ENCODE results near the gene KCNT2. TPM values are rescaled to one million over a fixed set of nuclear protein-coding genes. Genes with fewer than 3 reads are reported as not detected.

The KCNT2 gene
- total RNA-seq, 1 donor from 2014 or later: 26.2 TPM

- TF ChIP-seq, protein P1, sequence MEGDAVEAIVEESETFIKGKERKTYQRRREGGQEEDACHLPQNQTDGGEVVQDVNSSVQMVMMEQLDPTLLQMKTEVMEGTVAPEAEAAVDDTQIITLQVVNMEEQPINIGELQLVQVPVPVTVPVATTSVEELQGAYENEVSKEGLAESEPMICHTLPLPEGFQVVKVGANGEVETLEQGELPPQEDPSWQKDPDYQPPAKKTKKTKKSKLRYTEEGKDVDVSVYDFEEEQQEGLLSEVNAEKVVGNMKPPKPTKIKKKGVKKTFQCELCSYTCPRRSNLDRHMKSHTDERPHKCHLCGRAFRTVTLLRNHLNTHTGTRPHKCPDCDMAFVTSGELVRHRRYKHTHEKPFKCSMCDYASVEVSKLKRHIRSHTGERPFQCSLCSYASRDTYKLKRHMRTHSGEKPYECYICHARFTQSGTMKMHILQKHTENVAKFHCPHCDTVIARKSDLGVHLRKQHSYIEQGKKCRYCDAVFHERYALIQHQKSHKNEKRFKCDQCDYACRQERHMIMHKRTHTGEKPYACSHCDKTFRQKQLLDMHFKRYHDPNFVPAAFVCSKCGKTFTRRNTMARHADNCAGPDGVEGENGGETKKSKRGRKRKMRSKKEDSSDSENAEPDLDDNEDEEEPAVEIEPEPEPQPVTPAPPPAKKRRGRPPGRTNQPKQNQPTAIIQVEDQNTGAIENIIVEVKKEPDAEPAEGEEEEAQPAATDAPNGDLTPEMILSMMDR (IDR thresholded peaks at IDR 0.05): no peak
These were observed 300.1 kb downstream of the KCNT2 start for GRCh38 chr1:196308176-196308575.

DNA sequence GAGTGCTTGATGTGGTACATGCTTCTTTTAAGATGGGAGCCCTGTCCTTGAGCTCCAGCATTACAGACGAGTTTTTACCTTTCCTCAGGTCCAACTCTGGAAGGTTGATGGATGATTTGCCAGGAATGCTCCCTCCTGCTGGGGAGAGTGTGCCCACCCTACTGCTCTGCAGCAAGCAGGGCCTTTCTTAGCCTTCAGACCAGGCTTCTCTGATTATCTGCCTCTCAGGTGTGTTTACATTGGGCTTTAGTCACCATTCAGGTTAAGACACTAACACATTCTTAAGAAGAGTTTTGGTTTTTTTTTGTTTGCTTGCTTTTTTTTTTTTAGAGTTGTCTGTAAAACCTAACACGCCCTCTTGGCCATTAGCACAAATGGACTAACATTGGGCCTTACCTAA lies 301.8 kb downstream of the KCNT2 start:
- Mint-ChIP-seq H3K27me3 (ENCODE audit: unreplicated experiment) (no peaks in the 10 kb centered on the region), H3K4me1 (ENCODE audit: unreplicated experiment) (peaks cover 62% of the 10 kb centered on the region), H3K4me3 (ENCODE audit: unreplicated experiment) (no peak overlapping the region), H3K27ac (ENCODE audit: unreplicated experiment) (peak overlapping the region; percentile 93), H3K9me3 (ENCODE audit: unreplicated experiment) (peaks cover 7% of the 10 kb centered on the region), H3K36me3 (ENCODE audit: unreplicated experiment) (peaks cover 15% of the 10 kb centered on the region)
- no peak for DNase-seq (ENCODE audit: extremely low spot score, unreplicated experiment)
- TF ChIP-seq, protein P1 (IDR thresholded peaks at IDR 0.05): no peak

More at GRCh38 chr1:196308176-196308575, 300.1 kb downstream of the KCNT2 start:
- H3K36me3 Mint-ChIP-seq (ENCODE audit: unreplicated experiment): peaks cover 27% of the 10 kb centered on the region
- peak overlapping the region; percentile 72 for H3K27ac Mint-ChIP-seq (ENCODE audit: unreplicated experiment)
- no peak for DNase-seq (ENCODE audit: extremely low spot score, unreplicated experiment)
- peaks cover 48% of the 10 kb centered on the region for H3K4me1 Mint-ChIP-seq (ENCODE audit: unreplicated experiment)
- H3K4me3 Mint-ChIP-seq (ENCODE audit: unreplicated experiment): no peak overlapping the region
- no peaks in the 10 kb centered on the region for H3K27me3 Mint-ChIP-seq (ENCODE audit: unreplicated experiment)
- peaks cover 7% of the 10 kb centered on the region for H3K9me3 Mint-ChIP-seq (ENCODE audit: unreplicated experiment)

GRCh38 chr1:196305216-196305615 lies 303.0 kb downstream of the KCNT2 start:
- H3K36me3 Mint-ChIP-seq (ENCODE audit: unreplicated experiment): peaks cover 21% of the 10 kb centered on the region
- peak overlapping the region; percentile 68 for H3K4me3 Mint-ChIP-seq (ENCODE audit: unreplicated experiment)
- H3K27ac Mint-ChIP-seq (ENCODE audit: unreplicated experiment): peak overlapping the region; percentile 93
- DNase-seq (ENCODE audit: extremely low spot score, unreplicated experiment): no peak
- TF ChIP-seq, protein P1 (IDR thresholded peaks at IDR 0.05): no peak
- H3K9me3 Mint-ChIP-seq (ENCODE audit: unreplicated experiment): peaks cover 7% of the 10 kb centered on the region
- H3K4me1 Mint-ChIP-seq (ENCODE audit: unreplicated experiment): peaks cover 74% of the 10 kb centered on the region
- H3K27me3 Mint-ChIP-seq (ENCODE audit: unreplicated experiment): no peaks in the 10 kb centered on the region

- H3K27me3 Mint-ChIP-seq (ENCODE audit: unreplicated experiment): no peaks in the 10 kb centered on the region
- H3K4me3 Mint-ChIP-seq (ENCODE audit: unreplicated experiment): peak overlapping the region; percentile 68
- no peak for DNase-seq (ENCODE audit: extremely low spot score, unreplicated experiment)
- TF ChIP-seq, protein P1 (IDR thresholded peaks at IDR 0.05): no peak
- H3K36me3 Mint-ChIP-seq (ENCODE audit: unreplicated experiment): peaks cover 23% of the 10 kb centered on the region
- H3K9me3 Mint-ChIP-seq (ENCODE audit: unreplicated experiment): peaks cover 8% of the 10 kb centered on the region
- H3K4me1 Mint-ChIP-seq (ENCODE audit: unreplicated experiment): peaks cover 84% of the 10 kb centered on the region
- H3K27ac Mint-ChIP-seq (ENCODE audit: unreplicated experiment): peak overlapping the region; percentile 93
These were observed 305.3 kb downstream of the KCNT2 start for GRCh38 chr1:196302981-196303380.

GRCh38 chr1:196302420-196302819 lies 305.8 kb downstream of the KCNT2 start:
- Mint-ChIP-seq H3K4me1 (ENCODE audit: unreplicated experiment) (peaks cover 82% of the 10 kb centered on the region), H3K9me3 (ENCODE audit: unreplicated experiment) (peaks cover 6% of the 10 kb centered on the region), H3K27ac (ENCODE audit: unreplicated experiment) (peak overlapping the region; percentile 93), H3K27me3 (ENCODE audit: unreplicated experiment) (no peaks in the 10 kb centered on the region), H3K36me3 (ENCODE audit: unreplicated experiment) (peaks cover 18% of the 10 kb centered on the region), H3K4me3 (ENCODE audit: unreplicated experiment) (peak overlapping the region; percentile 6)
- no peak for DNase-seq (ENCODE audit: extremely low spot score, unreplicated experiment)
- TF ChIP-seq, protein P1 (IDR thresholded peaks at IDR 0.05): no peak

Measured in osteocyte (in vitro differentiated cells).